HG02678 (cell line): ENCODE data around the gene PDLIM3.

Source experiments
- ATAC-seq: cut with Tn5 transposase; IDR thresholded peaks from one replicate; pipeline ENCODE4 v1.9.1; 2021; ENCODE audit warnings: mild to moderate bottlenecking, moderate library complexity; ENCODE audit not compliant: unreplicated experiment

PDLIM3 gene

GRCh38 chr4:185472103-185472542 lies 63.2 kb downstream of the PDLIM3 start:
- ATAC-seq, result no peak

GRCh38 chr4:185471235-185472102 lies 63.8 kb downstream of the PDLIM3 start, which contains the start of gene CCDC110:
Gene CCDC110 (minus strand): TSS chr4:185471733. CDS start chr4:185471683, 50 bp downstream.
- ATAC-seq, result peak; percentile 90

GRCh38 chr4:185470501-185471195 lies 64.7 kb downstream of the PDLIM3 start:
- ATAC-seq, result peak; percentile 9

- no peak for ATAC-seq
Measured at GRCh38 chr4:185469580-185470154, 65.6 kb downstream of the PDLIM3 start.

DNA sequence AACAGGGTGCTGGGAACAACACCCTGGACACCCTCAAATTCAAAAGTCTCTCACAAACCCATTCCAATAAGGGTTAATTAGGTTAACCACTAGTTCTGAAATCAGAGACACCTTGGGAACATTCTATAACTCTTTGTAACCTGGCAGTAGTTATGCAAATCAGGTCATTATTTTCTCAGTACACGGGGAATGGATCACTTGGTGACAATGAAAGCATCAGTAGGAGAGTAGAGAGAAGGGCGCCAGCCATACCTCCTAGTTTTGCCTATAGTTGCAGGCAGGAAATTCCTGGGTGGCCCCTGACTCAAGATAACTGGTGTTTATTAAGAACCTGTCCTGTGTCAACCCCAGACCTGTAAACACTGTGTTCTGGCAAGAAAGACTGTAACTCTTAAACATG lies 66.3 kb downstream of the PDLIM3 start:
- no peak for ATAC-seq

GRCh38 chr4:185467991-185468390 lies 67.3 kb downstream of the PDLIM3 start:
- no peak for ATAC-seq

GRCh38 chr4:185467101-185467500 lies 68.2 kb downstream of the PDLIM3 start:
- no peak for ATAC-seq

GRCh38 chr4:185465707-185466106 lies 69.6 kb downstream of the PDLIM3 start:
- ATAC-seq, result no peak

- no peak for ATAC-seq
Measured at GRCh38 chr4:185464887-185465286, 70.4 kb downstream of the PDLIM3 start.

- ATAC-seq, result no peak
Measured at GRCh38 chr4:185464183-185464582, 71.1 kb downstream of the PDLIM3 start.

- ATAC-seq, result no peak
Measured at GRCh38 chr4:185463541-185463940, 71.8 kb downstream of the PDLIM3 start.

GRCh38 chr4:185461565-185461964 lies 73.7 kb downstream of the PDLIM3 start:
- no peak for ATAC-seq

DNA sequence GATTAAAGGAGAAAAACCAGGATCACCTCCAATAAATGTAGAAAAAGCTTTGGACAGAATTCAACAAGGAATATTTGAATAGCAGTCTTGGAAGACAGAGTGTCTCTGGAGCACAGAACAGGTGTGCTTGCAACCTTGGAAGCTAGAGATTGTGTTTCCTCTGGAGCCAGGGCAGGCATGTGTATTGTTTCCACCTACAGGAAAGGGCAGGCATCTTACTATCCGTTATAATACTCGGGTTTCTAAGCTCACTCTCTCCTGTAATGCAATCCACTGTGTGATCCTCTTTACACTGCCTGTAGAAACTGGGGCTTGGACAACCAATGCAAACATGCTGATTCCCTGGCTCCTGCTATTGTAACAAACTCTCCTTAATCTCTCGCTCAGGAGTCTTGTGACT lies 78.2 kb downstream of the PDLIM3 start:
- no peak for ATAC-seq

DNA sequence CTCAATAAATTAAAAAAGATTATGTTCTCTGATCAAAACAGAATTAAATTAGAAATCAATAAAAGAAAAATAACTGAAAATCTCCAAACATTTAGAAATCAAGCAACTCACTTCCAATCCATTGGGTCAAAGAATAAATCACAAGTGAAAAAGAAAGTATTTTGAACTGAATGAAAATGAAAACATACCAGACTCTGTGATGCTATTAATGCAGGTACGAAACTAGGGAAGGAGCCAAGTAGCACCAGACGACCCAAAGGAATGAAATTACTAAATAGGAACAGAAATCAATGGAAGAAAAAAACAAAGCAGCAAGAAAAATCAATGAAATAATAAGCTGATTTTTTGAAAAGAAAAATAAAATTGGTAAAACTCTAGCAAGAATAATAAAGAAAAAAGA lies 79.2 kb downstream of the PDLIM3 start:
- ATAC-seq, result no peak
